ENCODE results near the gene CDC7.
"Not testable (repeated sequence)": the region's sequence is repeated elsewhere in the genome, so short reads cannot be mapped to it uniquely, and the experiment has no call there.

CDC7 gene

GRCh38 chr1:91507328-91507727 lies 6.7 kb downstream of the CDC7 start:
- DNase-seq, result peak in 2 of 3 donors; percentile 25 to 32
- H3K9me3 ChIP-seq (ENCODE audit: control extremely low read depth in 1 of 5, control insufficient read depth in 4 of 5, insufficient read depth in 2 of 5, low read depth in 1 of 5, low read length in 4 of 5), result no peaks in the 10 kb centered on the region
- WGBS (ENCODE audit: insufficient coverage), result no CpG with 5 or more reads among the region's 2 CpGs

GRCh38 chr1:91510754-91511153 lies 10.1 kb downstream of the CDC7 start:
- H3K27ac ChIP-seq (ENCODE audit: insufficient read depth in 1 of 2, low read depth in 1 of 2, low read length in 2 of 2, poor library complexity in 1 of 2, severe bottlenecking in 2 of 2), result no peak overlapping the region
- peaks cover 9 to 62% (median 20%) of the 10 kb centered on the region in 4 experiments for H3K36me3 ChIP-seq (ENCODE audit: control insufficient read depth in 4 of 4, insufficient read depth in 4 of 4, low read length in 3 of 4)
- 100% methylated on average over 1 of the region's 1 CpG for WGBS (ENCODE audit: insufficient coverage)
- peaks cover 0 to 2% (median under 1%) of the 10 kb centered on the region in 4 experiments for H3K4me1 ChIP-seq (ENCODE audit: control extremely low read depth in 1 of 4, control insufficient read depth in 4 of 4, insufficient read depth in 4 of 4, low read length in 3 of 4)
- H3K4me3 ChIP-seq (ENCODE audit: control insufficient read depth in 1 of 7, extremely low read depth in 1 of 7, insufficient read depth in 4 of 7, low read depth in 2 of 7, low read length in 6 of 7), result no peak overlapping the region
- ChIA-PET POLR2A (interaction anchor here (0.5 kb wide), 1 partner anchor 254 kb away, joined by 3 read pairs; no protein-coding TSS in a partner anchor), CTCF (interaction anchor here (1.6 to 15.1 kb wide), 3 partner anchors 10 to 418 kb away, joined by 3 to 179 read pairs (median 45); partner anchors contain the start of gene CDC7)
- no peaks in the 10 kb centered on the region for H3K9me3 ChIP-seq (ENCODE audit: control extremely low read depth in 1 of 5, control insufficient read depth in 4 of 5, insufficient read depth in 2 of 5, low read depth in 1 of 5, low read length in 4 of 5)
- no peak for DNase-seq
- no peaks in the 10 kb centered on the region for H3K27me3 ChIP-seq (replicated peaks in 2 of 5; ENCODE audit: control insufficient read depth in 4 of 5, insufficient read depth in 5 of 5, low read length in 4 of 5)

More at GRCh38 chr1:91507328-91507727, 6.7 kb downstream of the CDC7 start:
- H3K4me1 ChIP-seq (ENCODE audit: control extremely low read depth in 1 of 4, control insufficient read depth in 4 of 4, insufficient read depth in 4 of 4, low read length in 3 of 4), result peaks cover 2 to 27% (median 9%) of the 10 kb centered on the region in 4 experiments
- CTCF ChIA-PET, result interaction anchor here (1.0 to 15.1 kb wide), 7 partner anchors 11 to 422 kb away, joined by 3 to 179 read pairs (median 3); no protein-coding TSS in a partner anchor
- H3K36me3 ChIP-seq (ENCODE audit: control insufficient read depth in 4 of 4, insufficient read depth in 4 of 4, low read length in 3 of 4), result peaks cover 2 to 33% (median 6%) of the 10 kb centered on the region in 4 experiments
- no peaks in the 10 kb centered on the region for H3K27me3 ChIP-seq (replicated peaks in 2 of 5; ENCODE audit: control insufficient read depth in 4 of 5, insufficient read depth in 5 of 5, low read length in 4 of 5)
- no peak overlapping the region for H3K4me3 ChIP-seq (ENCODE audit: control insufficient read depth in 1 of 7, extremely low read depth in 1 of 7, insufficient read depth in 4 of 7, low read depth in 2 of 7, low read length in 6 of 7)
- H3K27ac ChIP-seq (ENCODE audit: insufficient read depth in 1 of 2, low read depth in 1 of 2, low read length in 2 of 2, poor library complexity in 1 of 2, severe bottlenecking in 2 of 2), result no peak overlapping the region
- POLR2A ChIA-PET, result no interaction called here

- H3K4me1 ChIP-seq (ENCODE audit: control extremely low read depth in 1 of 4, control insufficient read depth in 4 of 4, insufficient read depth in 4 of 4, low read length in 3 of 4), result no peaks in the 10 kb centered on the region
- H3K27me3 ChIP-seq (replicated peaks in 2 of 5; ENCODE audit: control insufficient read depth in 4 of 5, insufficient read depth in 5 of 5, low read length in 4 of 5), result no peaks in the 10 kb centered on the region
- H3K36me3 ChIP-seq (ENCODE audit: control insufficient read depth in 4 of 4, insufficient read depth in 4 of 4, low read length in 3 of 4), result peaks cover 10 to 61% (median 21%) of the 10 kb centered on the region in 4 experiments
- H3K9me3 ChIP-seq (ENCODE audit: control extremely low read depth in 1 of 5, control insufficient read depth in 4 of 5, insufficient read depth in 2 of 5, low read depth in 1 of 5, low read length in 4 of 5), result no peaks in the 10 kb centered on the region
- no peak overlapping the region for H3K27ac ChIP-seq (ENCODE audit: insufficient read depth in 1 of 2, low read depth in 1 of 2, low read length in 2 of 2, poor library complexity in 1 of 2, severe bottlenecking in 2 of 2)
- no peak overlapping the region for H3K4me3 ChIP-seq (ENCODE audit: control insufficient read depth in 1 of 7, extremely low read depth in 1 of 7, insufficient read depth in 4 of 7, low read depth in 2 of 7, low read length in 6 of 7)
- WGBS (ENCODE audit: insufficient coverage), result 73% methylated on average over 2 of the region's 3 CpGs
- CTCF ChIA-PET, result interaction anchor here (0.6 to 15.1 kb wide), 9 partner anchors 10 to 417 kb away, joined by 3 to 179 read pairs (median 4); partner anchors contain the start of genes CDC7 and TGFBR3
- peak; percentile 54 to 68 (median 64) for DNase-seq
- POLR2A ChIA-PET, result no interaction called here
These were observed 10.7 kb downstream of the CDC7 start for GRCh38 chr1:91511386-91511785.

GRCh38 chr1:91513160-91513559 lies 12.5 kb downstream of the CDC7 start:
- Histone ChIP-seq H3K27ac (ENCODE audit: insufficient read depth in 1 of 2, low read depth in 1 of 2, low read length in 2 of 2, poor library complexity in 1 of 2, severe bottlenecking in 2 of 2) (no peak overlapping the region), H3K27me3 (replicated peaks in 2 of 5; ENCODE audit: control insufficient read depth in 4 of 5, insufficient read depth in 5 of 5, low read length in 4 of 5) (no peaks in the 10 kb centered on the region), H3K9me3 (ENCODE audit: control extremely low read depth in 1 of 5, control insufficient read depth in 4 of 5, insufficient read depth in 2 of 5, low read depth in 1 of 5, low read length in 4 of 5) (no peaks in the 10 kb centered on the region), H3K4me1 (ENCODE audit: control extremely low read depth in 1 of 4, control insufficient read depth in 4 of 4, insufficient read depth in 4 of 4, low read length in 3 of 4) (no peaks in the 10 kb centered on the region), H3K36me3 (ENCODE audit: control insufficient read depth in 4 of 4, insufficient read depth in 4 of 4, low read length in 3 of 4) (peaks cover 15 to 67% (median 25%) of the 10 kb centered on the region in 4 experiments), H3K4me3 (ENCODE audit: control insufficient read depth in 1 of 7, extremely low read depth in 1 of 7, insufficient read depth in 4 of 7, low read depth in 2 of 7, low read length in 6 of 7) (no peak overlapping the region)
- ChIA-PET POLR2A (no interaction called here), CTCF (interaction anchor here (0.7 to 15.1 kb wide), 16 partner anchors 11 to 778 kb away, joined by 3 to 179 read pairs (median 4); partner anchors contain the start of genes CDC7 and TGFBR3)
- no CpG with 5 or more reads among the region's 2 CpGs for WGBS (ENCODE audit: insufficient coverage)
- peak; percentile 14 to 37 (median 34) for DNase-seq

GRCh38 chr1:91513706-91514105 lies 13.1 kb downstream of the CDC7 start:
- H3K9me3 ChIP-seq (ENCODE audit: control extremely low read depth in 1 of 5, control insufficient read depth in 4 of 5, insufficient read depth in 2 of 5, low read depth in 1 of 5, low read length in 4 of 5), result no peaks in the 10 kb centered on the region
- H3K4me1 ChIP-seq (ENCODE audit: control extremely low read depth in 1 of 4, control insufficient read depth in 4 of 4, insufficient read depth in 4 of 4, low read length in 3 of 4), result no peaks in the 10 kb centered on the region
- CTCF ChIA-PET, result interaction anchor here (0.6 to 15.1 kb wide), 16 partner anchors 8 to 777 kb away, joined by 3 to 179 read pairs (median 4); partner anchors contain the start of genes CDC7 and TGFBR3
- no CpG with 5 or more reads among the region's 1 CpG for WGBS (ENCODE audit: insufficient coverage)
- H3K27me3 ChIP-seq (replicated peaks in 2 of 5; ENCODE audit: control insufficient read depth in 4 of 5, insufficient read depth in 5 of 5, low read length in 4 of 5), result no peaks in the 10 kb centered on the region
- no peak overlapping the region for H3K4me3 ChIP-seq (ENCODE audit: control insufficient read depth in 1 of 7, extremely low read depth in 1 of 7, insufficient read depth in 4 of 7, low read depth in 2 of 7, low read length in 6 of 7)
- H3K36me3 ChIP-seq (ENCODE audit: control insufficient read depth in 4 of 4, insufficient read depth in 4 of 4, low read length in 3 of 4), result peaks cover 15 to 63% (median 26%) of the 10 kb centered on the region in 4 experiments
- H3K27ac ChIP-seq (ENCODE audit: insufficient read depth in 1 of 2, low read depth in 1 of 2, low read length in 2 of 2, poor library complexity in 1 of 2, severe bottlenecking in 2 of 2), result no peak overlapping the region
- no peak for DNase-seq
- POLR2A ChIA-PET, result interaction anchor here (0.5 kb wide), 1 partner anchor 185 kb away, joined by 3 read pairs; no protein-coding TSS in a partner anchor

GRCh38 chr1:91515994-91516393 lies 15.3 kb downstream of the CDC7 start:
- CTCF ChIA-PET, result interaction anchor here (0.8 to 15.1 kb wide), 2 partner anchors 413 to 482 kb away, joined by 3 to 179 read pairs; no protein-coding TSS in a partner anchor
- H3K27me3 ChIP-seq (replicated peaks in 2 of 5; ENCODE audit: control insufficient read depth in 4 of 5, insufficient read depth in 5 of 5, low read length in 4 of 5), result no peaks in the 10 kb centered on the region
- H3K4me3 ChIP-seq (ENCODE audit: control insufficient read depth in 1 of 7, extremely low read depth in 1 of 7, insufficient read depth in 4 of 7, low read depth in 2 of 7, low read length in 6 of 7), result no peak overlapping the region
- H3K4me1 ChIP-seq (ENCODE audit: control extremely low read depth in 1 of 4, control insufficient read depth in 4 of 4, insufficient read depth in 4 of 4, low read length in 3 of 4), result no peaks in the 10 kb centered on the region
- no peaks in the 10 kb centered on the region for H3K9me3 ChIP-seq (ENCODE audit: control extremely low read depth in 1 of 5, control insufficient read depth in 4 of 5, insufficient read depth in 2 of 5, low read depth in 1 of 5, low read length in 4 of 5)
- 100% methylated on average over 1 of the region's 3 CpGs for WGBS (ENCODE audit: insufficient coverage)
- POLR2A ChIA-PET, result no interaction called here
- no peak for DNase-seq
- H3K27ac ChIP-seq (ENCODE audit: insufficient read depth in 1 of 2, low read depth in 1 of 2, low read length in 2 of 2, poor library complexity in 1 of 2, severe bottlenecking in 2 of 2), result no peak overlapping the region
- peaks cover 11 to 47% (median 24%) of the 10 kb centered on the region in 4 experiments for H3K36me3 ChIP-seq (ENCODE audit: control insufficient read depth in 4 of 4, insufficient read depth in 4 of 4, low read length in 3 of 4)

- H3K4me3 ChIP-seq (ENCODE audit: control insufficient read depth in 1 of 7, extremely low read depth in 1 of 7, insufficient read depth in 4 of 7, low read depth in 2 of 7, low read length in 6 of 7); H3K9me3 ChIP-seq (ENCODE audit: control extremely low read depth in 1 of 5, control insufficient read depth in 4 of 5, insufficient read depth in 2 of 5, low read depth in 1 of 5, low read length in 4 of 5); DNase-seq; H3K4me1 ChIP-seq (ENCODE audit: control extremely low read depth in 1 of 4, control insufficient read depth in 4 of 4, insufficient read depth in 4 of 4, low read length in 3 of 4); H3K27ac ChIP-seq (ENCODE audit: insufficient read depth in 1 of 2, low read depth in 1 of 2, low read length in 2 of 2, poor library complexity in 1 of 2, severe bottlenecking in 2 of 2); POLR2A ChIA-PET; H3K27me3 ChIP-seq (replicated peaks in 2 of 5; ENCODE audit: control insufficient read depth in 4 of 5, insufficient read depth in 5 of 5, low read length in 4 of 5): not testable (repeated sequence)
- H3K36me3 ChIP-seq (ENCODE audit: control insufficient read depth in 4 of 4, insufficient read depth in 4 of 4, low read length in 3 of 4), result peaks cover 11 to 50% (median 23%) of the 10 kb centered on the region in 4 experiments
- CTCF ChIA-PET, result interaction anchor here (15.1 kb wide), 1 partner anchor 412 kb away, joined by 179 read pairs; no protein-coding TSS in a partner anchor
- 98% methylated on average over 6 of the region's 7 CpGs for WGBS (ENCODE audit: insufficient coverage)
These were observed 16.0 kb downstream of the CDC7 start for GRCh38 chr1:91516605-91517004.
